GM12801 (cell line): ENCODE measurements around the gene TFF1.

Source experiments
- TF ChIP-seq, protein P1 (sequence below): IDR thresholded peaks from one replicate; pipeline ENCODE4 v1.5.1; 2011; ENCODE audit warnings: control low read depth; ENCODE audit not compliant: insufficient read length; ENCODE audit errors: extremely low read depth

Gene TFF1

DNA sequence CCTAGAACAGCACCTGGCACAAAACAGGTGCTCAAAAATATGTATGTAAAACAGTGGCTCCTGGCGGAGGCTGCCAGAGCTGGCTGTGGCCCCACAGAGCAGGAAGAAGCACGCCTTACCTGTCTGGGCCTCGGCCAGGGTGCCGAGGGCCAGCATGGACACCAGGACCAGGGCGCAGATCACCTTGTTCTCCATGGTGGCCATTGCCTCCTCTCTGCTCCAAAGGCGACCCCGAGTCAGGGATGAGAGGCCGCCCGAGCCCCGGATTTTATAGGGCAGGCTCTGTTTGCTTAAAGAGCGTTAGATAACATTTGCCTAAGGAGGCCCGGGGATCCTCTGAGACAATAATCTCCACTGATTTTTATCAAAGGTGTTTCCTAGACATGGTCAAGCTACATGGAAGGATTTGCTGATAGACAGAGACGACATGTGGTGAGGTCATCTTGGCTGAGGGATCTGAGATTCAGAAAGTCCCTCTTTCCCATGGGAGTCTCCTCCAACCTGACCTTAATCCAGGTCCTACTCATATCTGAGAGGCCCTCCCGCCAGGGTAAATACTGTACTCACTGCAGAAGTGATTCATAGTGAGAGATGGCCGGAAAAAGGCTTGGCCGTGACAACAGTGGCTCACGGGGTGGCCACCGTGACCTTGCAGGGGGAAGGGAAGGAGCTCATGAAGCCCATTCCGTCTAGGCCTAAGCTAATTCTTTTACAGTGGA, at the start of gene TFF1:
Gene TFF1 (minus strand): TSS at position 244 of the 719 bp plus-strand sequence. CDS start 40 bp downstream, at position 204.
- TF ChIP-seq, protein P1, sequence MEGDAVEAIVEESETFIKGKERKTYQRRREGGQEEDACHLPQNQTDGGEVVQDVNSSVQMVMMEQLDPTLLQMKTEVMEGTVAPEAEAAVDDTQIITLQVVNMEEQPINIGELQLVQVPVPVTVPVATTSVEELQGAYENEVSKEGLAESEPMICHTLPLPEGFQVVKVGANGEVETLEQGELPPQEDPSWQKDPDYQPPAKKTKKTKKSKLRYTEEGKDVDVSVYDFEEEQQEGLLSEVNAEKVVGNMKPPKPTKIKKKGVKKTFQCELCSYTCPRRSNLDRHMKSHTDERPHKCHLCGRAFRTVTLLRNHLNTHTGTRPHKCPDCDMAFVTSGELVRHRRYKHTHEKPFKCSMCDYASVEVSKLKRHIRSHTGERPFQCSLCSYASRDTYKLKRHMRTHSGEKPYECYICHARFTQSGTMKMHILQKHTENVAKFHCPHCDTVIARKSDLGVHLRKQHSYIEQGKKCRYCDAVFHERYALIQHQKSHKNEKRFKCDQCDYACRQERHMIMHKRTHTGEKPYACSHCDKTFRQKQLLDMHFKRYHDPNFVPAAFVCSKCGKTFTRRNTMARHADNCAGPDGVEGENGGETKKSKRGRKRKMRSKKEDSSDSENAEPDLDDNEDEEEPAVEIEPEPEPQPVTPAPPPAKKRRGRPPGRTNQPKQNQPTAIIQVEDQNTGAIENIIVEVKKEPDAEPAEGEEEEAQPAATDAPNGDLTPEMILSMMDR, result no peak

DNA sequence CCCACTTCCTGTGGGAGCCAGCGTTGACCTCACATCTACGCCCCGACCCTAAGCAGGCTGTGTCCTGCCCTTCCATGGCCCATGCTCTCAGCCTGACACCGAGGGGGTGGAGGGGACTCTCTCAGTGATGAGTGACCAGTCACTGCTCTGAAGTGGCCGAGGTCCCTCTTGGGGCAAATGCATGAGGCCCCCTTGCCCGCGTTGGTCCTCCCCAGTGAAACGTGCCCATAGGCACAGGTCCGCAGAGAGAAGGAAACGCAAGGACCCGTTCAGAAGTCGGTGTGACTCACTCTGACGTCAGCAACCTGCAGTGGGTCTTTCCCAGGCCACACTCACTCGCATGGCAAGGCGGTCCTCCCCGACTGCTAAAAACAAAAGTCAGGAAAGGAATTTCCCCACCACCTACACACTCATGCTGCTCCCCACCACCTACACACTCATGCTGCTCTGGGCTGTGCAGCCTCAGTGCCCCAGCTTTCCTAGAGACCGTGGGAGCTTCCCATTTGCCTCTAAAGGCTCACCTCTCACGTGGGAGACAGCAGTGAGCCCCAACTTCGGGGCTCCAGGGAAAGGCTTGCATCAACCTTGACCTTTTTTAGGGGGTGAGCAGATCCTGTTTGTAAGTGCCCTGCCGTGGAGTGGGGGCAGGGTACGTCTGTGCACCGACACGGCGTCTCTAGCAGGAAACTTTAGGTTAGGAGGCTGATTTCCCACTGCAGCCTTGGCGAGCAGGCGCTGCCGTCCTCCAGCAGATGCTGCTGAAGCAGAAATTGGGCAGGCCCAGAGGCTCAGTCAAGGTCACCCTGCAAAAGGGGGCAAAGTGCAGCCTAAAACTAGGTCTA, 48.8 kb upstream of the TFF1 start:
- TF ChIP-seq, protein P1, result no peak

DNA sequence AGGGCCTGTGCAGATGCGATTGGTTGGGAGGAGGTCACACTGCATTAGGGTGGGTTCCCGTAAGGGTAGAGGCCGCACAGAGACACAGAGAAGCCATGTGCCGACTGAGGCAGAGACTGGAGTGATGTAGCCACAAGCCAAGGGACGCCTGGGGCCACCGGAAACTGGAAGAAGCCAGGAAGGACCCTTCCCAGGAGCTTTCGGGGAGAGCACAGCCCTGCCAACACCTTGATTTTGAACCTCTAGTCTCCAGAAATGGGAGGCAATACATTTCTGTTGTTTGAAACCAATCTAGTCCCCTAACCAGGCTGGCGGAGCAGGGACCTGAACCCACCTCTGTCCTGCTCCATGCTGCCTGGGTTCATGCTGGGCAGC, 48.2 kb upstream of the TFF1 start:
- TF ChIP-seq, protein P1, result no peak

DNA sequence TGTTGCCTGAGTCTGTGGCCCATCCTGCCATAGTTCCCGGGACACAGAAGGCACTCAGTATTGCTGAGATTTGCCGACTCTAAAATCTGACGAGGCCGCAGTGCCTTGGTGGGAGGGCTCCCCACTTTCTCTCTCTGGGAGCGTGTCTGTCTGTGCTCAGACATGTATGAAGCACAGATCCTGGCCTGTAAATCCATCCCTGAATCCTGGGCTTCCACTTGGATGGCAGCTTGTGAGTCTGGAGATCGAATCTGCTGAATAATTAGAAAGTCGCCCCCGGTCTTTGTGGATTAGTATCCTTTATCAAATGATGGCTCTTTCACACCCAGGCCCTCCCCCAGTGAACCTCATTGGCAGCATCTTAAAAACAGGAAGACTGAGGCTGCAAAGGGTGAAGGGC, 47.7 kb upstream of the TFF1 start:
- TF ChIP-seq, protein P1, result no peak

DNA sequence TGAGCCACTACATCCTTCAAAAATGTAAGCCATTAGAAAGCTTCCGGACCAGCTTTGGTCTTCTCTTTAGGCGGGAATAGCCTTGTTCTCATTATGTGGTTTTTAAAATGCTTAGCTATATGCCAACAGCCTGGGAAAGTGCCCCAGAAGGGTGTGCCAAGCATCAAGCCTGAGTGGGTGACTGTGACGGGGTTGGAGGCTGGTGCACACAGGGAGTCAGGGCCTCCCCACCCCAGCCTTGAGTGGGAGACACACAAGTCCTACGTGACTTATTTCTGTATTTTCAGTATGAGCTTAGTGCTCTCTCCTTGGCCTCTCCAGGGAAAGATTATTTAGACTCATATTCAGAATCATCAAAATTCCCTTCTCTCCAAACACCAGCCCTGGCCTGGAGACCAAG, 47.2 kb upstream of the TFF1 start:
- TF ChIP-seq, protein P1, result no peak

DNA sequence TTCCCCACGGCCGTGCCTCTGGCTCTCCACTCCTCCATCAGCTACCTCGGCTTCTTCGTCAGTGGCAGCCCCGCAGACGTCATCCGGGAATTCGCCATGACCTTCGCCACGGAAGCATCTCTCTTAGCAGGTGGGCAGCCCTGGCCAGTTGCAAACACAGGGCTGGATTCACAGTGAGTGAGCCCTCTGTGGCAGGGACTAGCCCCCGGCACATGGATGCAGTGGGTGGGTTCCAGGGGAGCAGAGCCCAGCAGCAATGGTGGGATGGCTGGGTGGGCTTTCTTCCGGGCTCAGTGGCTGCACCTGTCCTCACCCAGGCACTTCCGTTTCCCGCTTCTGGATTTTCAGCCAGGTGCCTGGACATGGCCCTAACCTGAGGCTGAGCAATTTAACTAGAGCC, 46.8 kb upstream of the TFF1 start:
- TF ChIP-seq, protein P1, result no peak

DNA sequence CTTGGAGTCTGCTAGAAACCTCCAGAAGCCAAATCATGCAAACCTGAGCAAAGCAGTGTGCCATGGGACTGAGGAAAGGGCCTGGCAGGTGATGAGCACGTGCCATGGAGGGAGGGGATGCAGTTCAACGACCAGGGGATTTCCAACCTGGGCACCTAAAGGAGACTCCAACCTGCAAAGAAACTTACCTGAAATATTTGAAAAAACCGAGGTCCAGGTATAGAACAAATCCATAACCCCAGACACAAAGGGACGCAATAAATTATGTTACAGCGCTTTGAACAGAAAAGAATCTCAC, 46.2 kb upstream of the TFF1 start:
- TF ChIP-seq, protein P1, result no peak
